HG02884 (cell line): ENCODE results near the gene ADAMTS17.

ENCODE experiments used
- ATAC-seq: cut with Tn5 transposase; IDR thresholded peaks from one replicate; pipeline ENCODE4 v1.9.1; 2021; ENCODE audit warnings: mild to moderate bottlenecking, moderate library complexity; ENCODE audit not compliant: unreplicated experiment

ADAMTS17 gene

GRCh38 chr15:100005715-100006114, 336.1 kb downstream of the ADAMTS17 start:
- no peak for ATAC-seq

DNA sequence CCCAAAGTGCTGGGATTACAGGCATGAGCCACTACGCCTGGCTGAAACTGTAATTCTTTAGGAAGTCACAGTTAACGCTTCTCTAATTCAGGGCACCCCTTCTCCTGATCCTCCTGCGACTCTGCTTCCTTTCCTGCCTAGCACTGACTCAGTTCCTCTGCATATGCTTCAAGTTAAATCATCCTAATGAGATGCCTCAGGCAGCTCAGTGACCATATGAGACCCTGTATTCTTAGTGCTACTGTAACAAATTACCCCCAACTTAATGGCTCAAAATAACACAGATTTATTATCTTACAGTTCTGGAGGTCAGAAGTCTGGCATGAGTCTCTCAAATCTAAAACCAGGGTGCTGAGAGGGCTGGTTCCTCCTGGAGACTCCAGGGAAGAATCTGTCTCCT, 336.8 kb downstream of the ADAMTS17 start:
- no peak for ATAC-seq

DNA sequence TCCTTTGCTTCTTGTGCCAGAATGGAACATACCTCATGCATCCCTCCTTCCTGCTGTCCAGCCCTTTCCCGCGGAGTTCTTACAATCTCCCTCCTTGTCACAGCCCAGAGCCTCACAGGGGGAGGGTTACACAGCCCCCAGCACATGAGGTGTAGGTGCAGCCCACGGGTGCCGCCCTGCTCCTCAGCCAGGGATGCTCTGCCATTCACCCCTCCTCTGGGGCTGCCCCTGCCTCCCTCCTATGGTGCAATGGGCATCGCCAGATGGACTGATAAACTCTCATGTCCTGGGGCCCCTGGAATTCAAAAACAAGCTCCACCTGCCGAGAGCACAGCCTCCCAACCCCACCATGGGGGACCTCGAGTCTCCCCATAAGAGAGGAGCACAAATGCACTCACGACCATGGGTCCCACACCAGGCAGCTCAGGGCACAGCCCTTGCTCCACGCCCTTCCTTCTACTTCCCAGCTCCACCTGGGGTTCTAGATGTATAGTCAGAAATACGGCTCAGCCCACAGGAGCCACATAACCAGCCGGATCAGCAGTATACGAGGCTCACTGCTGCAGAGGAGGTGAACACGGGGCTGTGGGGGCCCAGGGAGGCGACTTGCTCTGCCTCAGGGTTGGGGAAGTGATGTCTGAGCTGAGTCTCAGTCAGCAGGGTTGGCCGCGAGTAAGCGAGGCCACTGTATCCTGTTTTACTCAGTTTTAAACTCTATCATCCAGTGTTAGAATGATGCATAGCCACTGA, 338.8 kb downstream of the ADAMTS17 start:
- ATAC-seq = no peak

- ATAC-seq = no peak
Measured at GRCh38 chr15:100002086-100002620, 339.6 kb downstream of the ADAMTS17 start.

DNA sequence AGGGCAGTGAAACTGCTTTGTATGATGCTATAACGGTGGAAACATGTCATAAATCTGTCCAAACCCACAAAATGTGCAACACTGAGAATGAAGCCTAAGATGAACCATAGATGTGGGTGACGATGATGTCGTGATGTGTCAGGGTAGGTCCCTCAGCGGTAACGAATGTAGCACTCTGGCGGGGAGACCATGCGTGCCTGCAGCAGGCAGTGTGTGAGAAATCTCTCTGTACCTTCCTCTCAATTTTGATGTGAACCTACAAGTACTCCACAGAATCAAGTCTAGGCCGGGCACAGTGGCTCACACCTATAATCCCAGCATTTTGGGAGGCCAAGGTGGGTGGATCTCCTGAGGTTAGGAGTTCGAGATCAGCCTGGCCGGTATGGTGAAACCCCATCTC, 340.4 kb downstream of the ADAMTS17 start:
- ATAC-seq = no peak

- no peak for ATAC-seq
Measured at GRCh38 chr15:99999282-100000070, 342.3 kb downstream of the ADAMTS17 start.

DNA sequence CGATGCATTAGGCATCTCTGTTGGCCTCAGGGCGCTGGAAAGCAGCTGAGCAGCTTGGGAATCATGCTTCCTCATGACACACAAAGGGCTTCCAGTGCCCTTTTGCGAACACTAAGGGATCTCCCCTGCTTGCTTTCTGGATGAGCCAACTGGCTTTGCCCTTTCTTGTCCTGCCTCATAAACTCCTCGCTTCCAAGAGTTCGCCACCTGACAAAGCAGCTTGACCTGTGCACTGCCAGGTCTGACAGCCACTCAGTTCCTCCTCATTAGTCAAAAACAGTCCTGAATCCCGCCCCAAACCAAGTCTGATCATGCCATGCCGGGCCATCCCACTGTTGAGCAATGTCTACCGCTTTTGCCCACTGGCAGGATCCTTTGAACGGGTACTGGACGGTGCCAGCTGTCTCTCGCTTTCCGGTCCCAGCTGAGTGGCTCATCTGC, 343.1 kb downstream of the ADAMTS17 start:
- no peak for ATAC-seq

- ATAC-seq = no peak
Measured at GRCh38 chr15:99997112-99997651, 344.6 kb downstream of the ADAMTS17 start.

GRCh38 chr15:99996660-99997059, 345.1 kb downstream of the ADAMTS17 start:
- no peak for ATAC-seq

DNA sequence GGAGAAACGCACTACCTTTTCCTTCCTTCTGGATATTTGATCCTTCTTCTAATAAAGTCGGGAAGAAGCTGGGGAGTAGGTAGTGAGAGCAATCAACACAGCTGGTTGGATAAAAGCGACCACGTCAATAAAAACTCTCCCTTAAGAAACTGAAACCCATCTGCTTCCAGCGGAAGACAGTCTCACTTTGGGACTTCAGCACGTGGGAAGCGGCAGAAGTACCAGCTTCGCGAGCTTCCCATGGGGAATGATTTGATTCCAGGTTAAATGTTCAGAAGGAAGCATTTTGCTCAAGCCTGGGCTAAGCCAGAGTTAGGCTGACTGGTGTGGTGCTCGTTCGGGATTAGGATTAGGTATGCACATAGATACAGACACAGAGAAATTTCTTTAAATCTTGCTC, 346.2 kb downstream of the ADAMTS17 start:
- no peak for ATAC-seq

GRCh38 chr15:99994849-99995248, 346.9 kb downstream of the ADAMTS17 start:
- ATAC-seq = no peak

DNA sequence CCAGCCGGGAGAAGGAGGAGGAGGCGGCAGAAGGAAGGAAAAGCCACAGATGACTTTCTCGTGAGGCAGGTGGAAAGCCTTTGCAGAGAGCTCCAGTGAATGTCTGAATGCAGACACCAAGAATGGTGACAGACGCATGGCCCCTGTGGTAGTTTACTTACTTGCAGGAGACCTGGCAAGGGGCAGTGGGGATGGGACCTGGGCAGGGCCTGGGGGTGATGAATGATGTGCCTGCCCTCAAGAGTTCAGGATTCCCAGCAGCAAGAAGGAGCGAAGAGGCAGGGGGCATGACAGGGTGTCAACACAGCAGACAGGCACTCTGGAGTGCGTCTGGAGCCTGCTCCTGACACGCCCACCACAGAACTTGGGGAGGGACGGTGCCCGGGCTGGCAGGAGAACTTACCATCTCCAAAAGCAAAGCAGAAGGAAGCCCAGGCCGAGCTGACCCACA, 348.1 kb downstream of the ADAMTS17 start:
- ATAC-seq = no peak

- no peak for ATAC-seq
Measured at GRCh38 chr15:99993262-99993661, 348.5 kb downstream of the ADAMTS17 start.

GRCh38 chr15:99992611-99993231, 349.1 kb downstream of the ADAMTS17 start:
- ATAC-seq = no peak

- ATAC-seq = no peak
Measured at GRCh38 chr15:99989095-99989494, 352.7 kb downstream of the ADAMTS17 start.

DNA sequence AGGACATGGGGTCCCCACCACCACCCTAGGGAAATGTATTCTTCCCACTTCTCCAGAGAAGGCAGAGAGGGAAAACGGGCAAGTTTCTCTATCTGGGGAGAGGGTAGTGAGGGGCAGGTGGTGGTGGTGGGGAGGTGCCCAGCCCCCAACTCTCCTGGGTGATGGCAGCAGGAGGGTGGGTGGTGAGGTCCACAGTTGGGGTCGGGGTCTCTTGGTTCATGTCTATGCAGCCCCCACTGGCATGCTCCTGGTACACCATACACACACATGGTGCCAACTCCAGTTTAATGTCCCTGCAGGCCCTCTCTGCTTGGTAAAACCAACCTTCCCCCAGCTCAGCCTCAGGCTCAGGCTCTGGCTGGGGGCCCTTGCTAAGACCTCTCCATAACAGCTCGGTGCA, 354.1 kb downstream of the ADAMTS17 start:
- no peak for ATAC-seq

DNA sequence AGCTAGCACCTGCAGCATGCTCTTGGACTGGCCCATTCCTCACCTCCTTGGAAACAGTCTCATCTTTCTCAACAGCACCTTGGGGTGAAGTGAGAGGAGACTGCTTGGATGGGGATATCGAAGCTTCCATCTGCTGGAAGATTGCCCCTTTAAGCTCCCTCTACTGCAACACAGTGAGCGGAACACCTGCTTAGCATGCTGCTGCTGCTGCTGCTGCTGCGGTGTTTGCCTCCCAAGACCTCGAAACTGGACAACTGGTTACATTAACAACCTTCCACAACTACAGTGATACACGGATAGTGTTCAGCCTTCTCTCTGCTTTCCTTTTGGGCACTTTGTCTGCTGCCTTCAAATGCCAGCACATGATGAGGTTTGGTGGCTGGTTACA, 354.7 kb downstream of the ADAMTS17 start:
- ATAC-seq = no peak

GRCh38 chr15:99986297-99987118, 355.3 kb downstream of the ADAMTS17 start:
- no peak for ATAC-seq

GRCh38 chr15:99985878-99986277, 355.9 kb downstream of the ADAMTS17 start:
- ATAC-seq = no peak

DNA sequence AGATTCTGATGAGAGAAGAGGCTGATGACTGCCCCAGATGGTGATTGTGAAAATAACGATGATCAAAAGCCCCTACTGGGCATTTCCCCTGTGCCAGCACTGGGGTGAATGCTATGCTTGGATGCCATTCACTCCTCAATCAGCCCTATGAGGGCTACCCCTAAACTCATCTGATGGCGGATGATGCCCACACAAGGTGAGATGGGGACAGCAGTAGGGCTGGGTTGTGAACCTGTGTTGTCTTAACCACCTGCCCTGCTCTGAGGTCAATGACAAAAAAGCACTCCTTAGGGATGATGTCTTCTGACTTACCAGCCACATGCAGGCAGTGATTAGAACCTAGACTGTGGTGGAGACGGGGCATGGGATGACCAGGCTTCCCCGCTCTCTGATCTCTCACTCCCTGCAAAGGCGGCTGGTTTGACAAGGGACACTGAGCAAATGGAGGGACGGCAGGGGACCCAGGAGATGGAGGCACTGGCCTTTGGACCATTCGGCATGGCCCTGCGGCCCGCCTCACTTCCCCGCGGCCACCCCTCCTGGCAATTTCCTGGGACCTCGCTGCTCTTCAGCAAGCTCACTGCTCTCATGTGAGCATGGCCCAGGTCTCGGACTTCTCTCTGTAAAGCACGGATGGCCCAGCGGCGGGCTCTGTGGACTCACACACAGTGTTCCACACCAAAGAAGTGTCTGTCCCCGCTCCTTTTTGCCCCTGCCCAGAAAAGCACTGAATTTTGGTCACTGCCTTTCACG, 357.1 kb downstream of the ADAMTS17 start:
- no peak for ATAC-seq
